T-helper 2 cell treated with Interferon-gamma antibody and Interleukin-4, amounts not matched to agents 5 μg/mL and 100 μg/mL, for 36 hours (primary cell): ENCODE measurements around the gene POU5F1.
A peak's percentile ranks its signal among the peaks of the same experiment; 100 is the strongest.
"Not testable (repeated sequence)": the region's sequence is repeated elsewhere in the genome, so short reads cannot be mapped to it uniquely, and the experiment has no call there.

Experiments used
- DNase-seq: peaks from one replicate; pipeline ENCODE4 v3.0.0; 2021; ENCODE audit warnings: low spot score
- H3K27ac Mint-ChIP-seq: one replicate; pipeline ENCODE4 v1.8.0; 2021; ENCODE audit warnings: mild to moderate bottlenecking, mixed read lengths
- H3K27me3 Mint-ChIP-seq: one replicate; pipeline ENCODE4 v1.8.0; 2021; ENCODE audit warnings: low read depth, mixed read lengths
- H3K36me3 Mint-ChIP-seq: one replicate; pipeline ENCODE4 v1.8.0; 2021; ENCODE audit warnings: low read depth, mixed read lengths
- H3K4me1 Mint-ChIP-seq: one replicate; pipeline ENCODE4 v1.8.0; 2021; ENCODE audit warnings: low read depth, mixed read lengths
- H3K4me3 Mint-ChIP-seq: one replicate; pipeline ENCODE4 v1.8.0; 2022; ENCODE audit warnings: mild to moderate bottlenecking, moderate library complexity, mixed read lengths
- H3K9me3 Mint-ChIP-seq: one replicate; pipeline ENCODE4 v1.8.0; 2021; ENCODE audit warnings: mixed read lengths

Gene POU5F1

DNA sequence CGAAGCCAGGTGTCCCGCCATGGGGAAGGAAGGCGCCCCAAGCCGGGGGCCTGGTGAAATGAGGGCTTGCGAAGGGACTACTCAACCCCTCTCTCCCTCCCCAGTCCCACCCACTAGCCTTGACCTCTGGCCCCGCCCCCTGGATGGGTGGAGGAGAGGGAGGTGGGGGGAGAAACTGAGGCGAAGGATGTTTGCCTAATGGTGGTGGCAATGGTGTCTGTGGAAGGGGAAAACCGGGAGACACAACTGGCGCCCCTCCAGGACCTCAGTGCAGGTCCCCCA is at the start of gene POU5F1:
TSS of gene POU5F1 (minus strand) at position 83 of the 282 bp plus-strand sequence. CDS start at position 21, 62 bp downstream.
- Mint-ChIP-seq H3K27ac (no peak within 1 kb of the TSS), H3K9me3 (no peaks in the 10 kb centered on the region), H3K4me3 (no peak within 1 kb of the TSS), H3K27me3 (no peaks in the 10 kb centered on the region), H3K36me3 (peaks cover 3% of the 10 kb centered on the region), H3K4me1 (no peaks in the 10 kb centered on the region)
- no peak for DNase-seq

DNA sequence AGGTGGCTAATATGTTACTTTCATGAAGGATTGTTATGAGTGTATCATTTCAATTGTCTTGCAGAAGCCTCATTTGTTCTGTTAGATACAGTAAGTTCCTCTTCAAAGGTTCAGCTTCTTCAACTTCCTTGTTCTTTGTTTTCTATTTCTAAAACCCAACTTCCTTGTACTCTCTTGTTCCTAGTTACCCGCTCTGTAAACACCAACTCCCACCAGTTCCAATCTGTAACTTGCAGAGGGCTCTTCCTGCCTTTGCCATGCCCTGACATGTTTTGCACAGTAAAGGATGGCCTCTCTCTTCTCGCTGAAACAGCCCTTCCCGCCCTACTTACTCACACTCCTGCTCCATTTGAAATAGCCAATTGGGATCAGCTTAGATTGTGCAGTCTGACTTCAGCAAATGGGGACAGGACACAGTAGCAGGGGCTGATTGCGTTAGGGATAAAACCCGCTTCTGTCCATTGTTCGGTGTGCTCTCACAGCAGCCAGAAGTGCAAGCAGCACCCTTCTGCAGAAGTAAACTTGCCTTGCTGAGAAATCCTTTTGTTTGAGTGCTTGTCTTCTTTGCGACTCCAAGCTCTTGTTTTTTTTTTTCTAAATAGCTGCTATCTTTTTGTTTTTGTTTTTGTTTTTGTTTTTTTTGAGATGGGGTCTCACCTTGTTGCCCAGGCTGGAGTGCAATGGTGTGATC is 45.9 kb upstream of the POU5F1 start:
- peaks cover 5% of the 10 kb centered on the region for H3K27me3 Mint-ChIP-seq
- peaks cover 6% of the 10 kb centered on the region for H3K36me3 Mint-ChIP-seq
- no peak overlapping the region for H3K4me3 Mint-ChIP-seq
- no peak for DNase-seq
- H3K27ac Mint-ChIP-seq, result peak overlapping the region; percentile 71
- peaks cover 16% of the 10 kb centered on the region for H3K9me3 Mint-ChIP-seq
- H3K4me1 Mint-ChIP-seq, result peaks cover 2% of the 10 kb centered on the region

DNA sequence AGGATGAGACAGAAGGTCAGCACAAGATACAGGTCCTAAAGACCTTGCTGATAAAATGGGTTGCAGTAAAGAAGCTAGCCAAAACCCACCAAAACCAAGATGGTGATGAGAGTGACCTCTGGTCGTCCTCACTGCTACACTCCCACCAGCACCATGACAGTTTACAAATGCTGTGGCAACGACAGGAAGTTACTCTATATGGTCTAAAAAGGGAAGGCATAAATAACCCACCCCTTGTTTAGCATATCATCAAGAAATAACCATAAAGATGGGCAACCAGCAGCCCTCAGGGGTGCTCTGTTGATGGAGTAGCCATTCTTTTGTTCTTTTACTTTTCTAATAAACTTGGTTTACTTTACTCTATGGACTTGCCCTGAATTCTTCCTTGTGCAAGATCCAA is 44.7 kb upstream of the POU5F1 start:
- H3K4me1 Mint-ChIP-seq, H3K36me3 Mint-ChIP-seq, H3K27me3 Mint-ChIP-seq, H3K27ac Mint-ChIP-seq, DNase-seq, H3K4me3 Mint-ChIP-seq: not testable (repeated sequence)
- peaks cover 16% of the 10 kb centered on the region for H3K9me3 Mint-ChIP-seq

DNA sequence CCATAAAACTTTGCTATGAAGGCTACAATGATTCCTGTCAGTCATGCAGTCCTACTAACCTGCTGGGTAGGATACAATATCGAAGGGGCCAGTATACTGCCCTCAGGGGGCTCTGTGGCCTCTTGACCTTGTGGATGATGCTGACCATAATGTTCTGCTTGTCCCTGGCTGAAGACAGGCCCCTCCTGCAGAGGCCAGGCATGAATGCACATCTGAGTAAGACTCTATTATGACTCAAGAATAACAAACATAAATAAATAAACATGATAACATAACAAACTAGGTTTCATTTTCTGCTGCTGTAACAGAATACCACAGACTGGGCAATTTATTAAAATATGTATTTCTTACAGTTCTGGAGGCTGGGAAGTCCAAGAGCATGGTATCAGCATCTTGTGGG is 44.0 kb upstream of the POU5F1 start:
- H3K27me3 Mint-ChIP-seq, result peaks cover 5% of the 10 kb centered on the region
- H3K4me1 Mint-ChIP-seq, result peaks cover 2% of the 10 kb centered on the region
- H3K27ac Mint-ChIP-seq, result no peak overlapping the region
- H3K4me3 Mint-ChIP-seq, result no peak overlapping the region
- DNase-seq, result no peak
- H3K9me3 Mint-ChIP-seq, result peaks cover 16% of the 10 kb centered on the region
- peaks cover 6% of the 10 kb centered on the region for H3K36me3 Mint-ChIP-seq

DNA sequence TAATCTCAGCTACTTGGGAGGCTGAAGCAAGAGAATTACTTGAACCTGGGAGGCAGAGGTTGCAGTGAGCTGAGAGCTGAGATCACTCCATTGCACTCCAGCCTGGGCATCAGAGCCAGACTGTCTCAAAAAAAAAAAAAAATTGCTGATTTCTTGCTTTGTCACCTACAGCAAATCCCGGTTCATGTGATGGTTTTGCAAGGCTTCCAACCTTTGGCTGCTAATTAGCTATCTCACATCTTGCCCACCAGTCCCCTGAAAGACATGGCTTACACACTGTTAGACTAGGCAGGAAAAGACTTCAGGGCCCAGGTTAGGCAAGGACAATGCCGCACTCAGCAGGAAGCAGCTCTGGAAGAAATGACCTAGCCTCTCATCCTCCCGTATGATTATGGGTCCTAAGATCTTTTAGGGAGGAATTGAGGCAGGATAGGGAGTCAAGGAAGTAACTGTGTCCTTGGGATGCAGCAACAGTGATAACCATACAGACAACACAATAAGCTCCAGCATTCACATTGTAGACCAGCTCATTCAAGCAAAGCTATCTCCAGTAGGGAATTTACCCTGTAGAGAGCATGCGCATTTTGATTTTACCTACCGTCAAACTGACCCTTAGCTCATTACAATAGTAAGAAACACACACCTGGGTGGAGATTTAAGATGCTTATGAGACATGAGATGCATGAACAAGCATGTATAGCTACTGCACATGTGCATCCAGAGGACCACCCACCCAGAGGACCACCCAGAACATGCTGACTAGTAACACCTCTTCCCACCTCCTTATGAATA is 40.5 kb upstream of the POU5F1 start:
- peaks cover 1% of the 10 kb centered on the region for H3K36me3 Mint-ChIP-seq
- H3K27me3 Mint-ChIP-seq, result no peaks in the 10 kb centered on the region
- peaks cover 6% of the 10 kb centered on the region for H3K9me3 Mint-ChIP-seq
- no peak overlapping the region for H3K27ac Mint-ChIP-seq
- no peak for DNase-seq
- H3K4me1 Mint-ChIP-seq, result peaks cover under 1% of the 10 kb centered on the region
- no peak overlapping the region for H3K4me3 Mint-ChIP-seq

DNA sequence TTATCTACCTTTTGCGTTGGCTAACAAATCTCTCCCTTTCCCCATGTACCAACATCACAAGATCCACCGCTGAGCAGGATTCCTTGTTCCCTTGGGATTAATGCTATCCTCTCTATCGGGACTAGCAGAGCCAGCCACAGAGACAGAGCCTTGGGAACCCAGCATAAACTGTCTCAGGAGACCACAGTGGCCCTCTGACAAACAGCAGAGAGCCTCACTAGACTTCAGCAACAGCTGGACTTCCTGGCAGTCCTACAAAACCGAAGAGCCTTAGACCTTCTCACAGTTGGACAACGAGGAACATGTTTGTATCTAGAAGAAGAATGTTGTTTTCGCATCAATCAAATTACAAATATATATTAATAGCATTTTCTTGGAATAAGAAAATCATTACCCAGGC is 39.6 kb upstream of the POU5F1 start:
- DNase-seq, result no peak
- Mint-ChIP-seq H3K4me3 (no peak overlapping the region), H3K36me3 (peaks cover 4% of the 10 kb centered on the region), H3K27me3 (no peaks in the 10 kb centered on the region), H3K27ac (no peak overlapping the region), H3K4me1 (peaks cover 5% of the 10 kb centered on the region), H3K9me3 (peaks cover 3% of the 10 kb centered on the region)

DNA sequence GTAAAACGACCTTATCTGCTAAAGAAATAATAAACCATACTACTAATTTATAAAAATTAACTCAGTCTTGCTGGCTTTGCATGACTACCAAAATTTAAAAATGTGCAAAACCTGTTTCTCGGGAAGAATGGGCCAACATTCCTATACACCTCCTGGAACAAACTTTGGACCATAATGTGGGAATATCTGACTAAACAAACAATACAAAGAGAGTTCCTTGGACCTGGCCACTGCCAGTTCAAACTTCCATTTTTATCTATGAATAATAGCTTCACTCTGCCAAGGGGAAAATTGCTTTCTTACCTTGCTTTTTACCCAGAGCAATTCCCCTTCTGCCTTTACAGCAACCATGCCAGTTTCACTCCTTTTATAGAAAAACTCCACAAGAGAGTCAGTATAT is 38.7 kb upstream of the POU5F1 start:
- DNase-seq, result no peak
- no peak overlapping the region for H3K4me3 Mint-ChIP-seq
- no peak overlapping the region for H3K27ac Mint-ChIP-seq
- H3K36me3 Mint-ChIP-seq, result peaks cover 4% of the 10 kb centered on the region
- no peaks in the 10 kb centered on the region for H3K27me3 Mint-ChIP-seq
- no peaks in the 10 kb centered on the region for H3K9me3 Mint-ChIP-seq
- H3K4me1 Mint-ChIP-seq, result peaks cover 9% of the 10 kb centered on the region

DNA sequence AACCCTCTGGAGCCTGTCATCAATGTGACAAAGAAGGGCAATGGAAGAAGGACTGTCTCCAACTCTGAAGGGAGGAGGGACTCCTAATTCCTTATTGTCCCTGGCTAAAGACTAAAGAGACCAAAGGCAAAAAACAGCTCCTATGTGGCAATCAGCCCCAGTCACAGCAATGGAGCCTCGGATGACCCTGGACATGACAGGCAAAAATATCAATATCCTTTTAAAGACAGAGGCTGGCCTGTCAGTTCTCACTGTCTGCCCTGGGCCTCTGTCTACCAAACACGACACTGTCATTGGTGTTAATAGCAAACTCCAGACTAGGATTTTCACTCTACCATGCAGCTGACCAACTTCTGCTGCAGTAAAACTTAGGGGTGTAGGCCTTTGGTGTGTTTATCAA is 38.0 kb upstream of the POU5F1 start:
- H3K9me3 Mint-ChIP-seq, result no peaks in the 10 kb centered on the region
- H3K4me3 Mint-ChIP-seq, result no peak overlapping the region
- no peak overlapping the region for H3K27ac Mint-ChIP-seq

DNA sequence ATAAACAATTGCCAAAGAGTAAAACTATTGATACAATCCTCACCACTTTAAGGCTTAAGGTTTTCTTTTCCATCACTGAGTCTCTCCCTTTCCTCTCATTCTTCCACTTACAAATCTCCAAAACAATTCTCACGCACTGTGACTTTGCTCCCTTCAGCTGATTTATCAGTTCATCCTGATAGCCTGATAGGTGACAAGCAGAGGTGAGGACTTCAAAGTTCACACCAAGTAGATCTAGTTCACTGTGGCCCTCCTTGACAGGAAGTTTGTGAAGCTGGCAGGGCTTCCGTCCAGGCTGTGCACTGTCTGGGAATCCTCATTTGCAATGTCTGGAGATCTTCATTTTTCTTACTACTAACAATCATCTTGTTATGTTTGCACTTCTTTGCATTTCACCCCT is 35.2 kb upstream of the POU5F1 start:
- no peak for DNase-seq
- Mint-ChIP-seq H3K36me3 (peaks cover 21% of the 10 kb centered on the region), H3K4me3 (peak overlapping the region; percentile 65), H3K4me1 (peaks cover 33% of the 10 kb centered on the region), H3K27me3 (no peaks in the 10 kb centered on the region), H3K9me3 (peaks cover 4% of the 10 kb centered on the region), H3K27ac (peak overlapping the region; percentile 79)

More for the DNA sequence above, 38.0 kb upstream of the POU5F1 start:
- H3K4me1 Mint-ChIP-seq, result peaks cover 13% of the 10 kb centered on the region
- DNase-seq, result no peak
- no peaks in the 10 kb centered on the region for H3K27me3 Mint-ChIP-seq
- H3K36me3 Mint-ChIP-seq, result peaks cover 4% of the 10 kb centered on the region

DNA sequence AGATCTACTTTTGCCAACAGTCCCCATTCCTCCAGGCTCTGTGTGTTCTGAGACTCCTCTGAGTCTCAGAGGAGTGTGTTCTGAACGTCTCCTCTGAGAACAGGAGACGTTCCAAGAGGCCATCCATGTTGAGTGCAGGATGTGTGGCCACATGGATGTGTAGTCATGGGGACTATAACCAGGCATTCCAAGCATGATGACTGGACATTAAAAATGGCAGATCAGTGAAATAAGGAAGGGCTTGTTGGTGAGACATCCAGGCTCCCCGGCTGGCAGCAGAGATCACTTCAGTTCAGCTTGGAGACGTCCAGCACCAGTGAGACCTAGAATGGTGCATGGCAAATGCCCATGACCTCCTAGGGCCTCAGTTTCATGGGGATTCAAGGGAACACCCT is 34.3 kb upstream of the POU5F1 start:
- no peaks in the 10 kb centered on the region for H3K27me3 Mint-ChIP-seq
- peaks cover 37% of the 10 kb centered on the region for H3K4me1 Mint-ChIP-seq
- peaks cover 30% of the 10 kb centered on the region for H3K36me3 Mint-ChIP-seq
- H3K9me3 Mint-ChIP-seq, result peaks cover 4% of the 10 kb centered on the region
- H3K27ac Mint-ChIP-seq, result peak overlapping the region; percentile 96
- peak overlapping the region; percentile 87 for H3K4me3 Mint-ChIP-seq
- DNase-seq, result no peak

DNA sequence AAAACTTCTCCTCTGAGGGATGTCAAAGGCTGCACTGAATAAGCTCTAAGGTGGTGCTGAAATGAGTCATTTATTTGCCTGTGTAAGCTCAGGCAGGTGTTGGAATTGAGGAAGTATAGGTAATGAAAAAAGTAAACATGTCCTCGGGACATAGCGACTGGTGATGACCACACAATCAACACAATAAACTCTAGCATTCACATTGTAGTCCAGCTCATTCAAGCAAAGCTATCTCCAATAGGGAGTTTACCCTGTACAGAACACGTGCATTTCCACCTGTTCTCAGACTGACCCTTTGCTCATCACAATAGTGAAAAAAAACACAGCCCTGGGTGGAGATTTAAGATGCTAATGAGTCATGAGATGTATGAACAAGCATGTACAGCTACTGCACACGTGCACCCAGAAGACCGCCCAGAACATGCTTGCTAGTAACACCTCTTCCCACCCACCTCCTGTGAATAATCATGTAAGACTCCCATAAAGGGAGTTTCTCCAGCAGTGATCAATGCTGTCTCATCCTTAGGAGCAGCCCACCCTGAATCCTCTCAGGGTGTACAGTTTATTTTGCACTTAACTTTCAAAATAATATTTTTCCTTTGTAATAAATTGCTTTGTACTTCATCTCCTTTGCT is 33.0 kb upstream of the POU5F1 start:
- H3K4me3 Mint-ChIP-seq, result peak overlapping the region; percentile 87
- H3K27ac Mint-ChIP-seq, result peak overlapping the region; percentile 96
- H3K4me1 Mint-ChIP-seq, result peaks cover 44% of the 10 kb centered on the region
- peaks cover 39% of the 10 kb centered on the region for H3K36me3 Mint-ChIP-seq
- DNase-seq, result peak; percentile 78
- peaks cover 4% of the 10 kb centered on the region for H3K9me3 Mint-ChIP-seq
- no peaks in the 10 kb centered on the region for H3K27me3 Mint-ChIP-seq

DNA sequence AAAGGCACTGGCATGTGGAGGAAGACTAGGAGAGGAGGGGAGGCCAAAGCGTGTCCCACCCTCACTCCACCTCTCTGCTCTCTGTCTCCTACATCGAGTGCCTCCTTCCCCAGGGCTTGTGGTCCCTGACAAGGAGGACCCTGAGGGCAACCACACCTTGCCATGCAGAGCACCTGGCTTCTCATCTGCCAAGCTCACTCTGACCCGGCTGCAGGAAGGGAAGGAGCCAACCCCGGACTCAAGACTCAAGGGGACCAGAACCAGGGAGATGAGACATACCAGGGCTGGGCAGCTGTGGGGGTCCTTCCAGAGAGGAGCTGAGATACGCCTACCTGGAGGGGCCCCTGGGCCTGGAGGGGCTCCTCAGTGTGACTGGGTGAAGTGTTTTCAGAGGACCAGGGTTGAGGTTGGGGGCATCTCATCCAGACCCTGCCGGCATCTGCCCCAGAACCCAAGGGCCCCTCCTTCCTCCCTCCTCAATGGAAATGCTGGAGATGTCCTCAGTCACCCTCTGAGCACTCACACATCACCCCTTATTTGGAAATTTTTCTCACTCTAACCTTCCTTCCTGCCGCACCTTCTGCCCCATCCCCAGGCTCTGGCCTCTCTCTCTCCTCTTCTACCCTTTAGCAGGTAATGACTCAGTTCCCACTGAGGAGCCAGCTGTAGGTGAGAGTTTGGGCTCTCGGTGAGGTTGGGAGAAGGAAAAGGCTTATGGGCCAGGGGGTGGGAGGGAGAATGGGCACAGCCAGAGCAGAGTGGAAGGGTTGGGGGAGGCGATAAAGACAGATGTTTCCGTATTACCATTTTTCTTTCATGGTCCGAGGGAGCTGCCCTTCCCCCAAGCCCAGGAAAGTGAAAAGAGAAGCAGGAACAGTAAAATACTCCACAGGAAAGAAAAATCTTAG is 32.0 kb upstream of the POU5F1 start:
- Mint-ChIP-seq H3K9me3 (peaks cover 4% of the 10 kb centered on the region), H3K27me3 (no peaks in the 10 kb centered on the region), H3K36me3 (peaks cover 41% of the 10 kb centered on the region), H3K4me3 (peak overlapping the region; percentile 87), H3K27ac (peak overlapping the region; percentile 96), H3K4me1 (peaks cover 46% of the 10 kb centered on the region)
- DNase-seq, result no peak

DNA sequence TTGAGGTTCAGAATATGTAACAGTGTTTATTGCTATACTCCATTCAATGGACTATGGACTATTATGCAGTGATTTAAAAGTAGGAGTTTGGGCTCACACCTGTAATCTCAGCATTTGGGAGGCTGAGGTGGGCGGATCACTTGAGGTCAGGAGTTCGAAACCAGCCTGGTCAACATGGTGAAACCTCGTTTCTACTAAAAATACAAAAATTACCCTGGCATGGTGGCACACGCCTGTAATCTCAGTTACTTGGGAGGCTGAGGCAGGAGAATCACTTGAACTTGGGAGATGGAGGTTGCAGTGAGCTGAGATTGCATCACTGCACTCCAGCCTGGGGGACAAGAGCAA is 28.6 kb upstream of the POU5F1 start:
- H3K9me3 Mint-ChIP-seq, DNase-seq, H3K27me3 Mint-ChIP-seq: not testable (repeated sequence)
- Mint-ChIP-seq H3K27ac (peak overlapping the region; percentile 97), H3K4me1 (peaks cover 49% of the 10 kb centered on the region), H3K36me3 (peaks cover 40% of the 10 kb centered on the region), H3K4me3 (peak overlapping the region; percentile 94)
